GM12873 (cell line): ENCODE data around the gene SPIRE1.

Experiments
- TF ChIP-seq, protein P1 (sequence below): IDR thresholded peaks from 2 replicates; pipeline ENCODE4 v1.5.1; 2012; ENCODE audit warnings: low read depth, mild to moderate bottlenecking, moderate library complexity, low read length, control low read depth; ENCODE audit not compliant: insufficient read depth; ENCODE audit errors: missing control alignments

The SPIRE1 gene

DNA sequence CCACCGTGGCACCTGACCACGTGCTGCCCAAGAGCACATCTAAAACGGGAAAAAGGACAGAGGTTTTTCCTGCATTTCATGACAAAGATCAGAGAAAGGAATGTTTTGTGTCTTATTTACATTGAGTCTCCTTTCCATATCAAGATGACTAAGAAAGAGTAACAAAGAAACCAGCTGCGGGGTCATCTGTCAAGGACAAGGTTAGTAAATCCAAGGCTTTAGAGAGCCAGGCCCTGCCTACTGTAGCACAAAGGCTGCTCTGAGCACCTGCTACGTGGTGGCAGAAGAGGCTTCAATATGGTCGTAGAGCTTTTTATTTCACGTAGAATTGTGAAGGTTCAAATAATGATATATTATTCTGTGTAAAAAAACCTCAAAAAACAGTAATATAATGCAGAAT lies 199.1 kb downstream of the SPIRE1 start:
- TF ChIP-seq, protein P1, sequence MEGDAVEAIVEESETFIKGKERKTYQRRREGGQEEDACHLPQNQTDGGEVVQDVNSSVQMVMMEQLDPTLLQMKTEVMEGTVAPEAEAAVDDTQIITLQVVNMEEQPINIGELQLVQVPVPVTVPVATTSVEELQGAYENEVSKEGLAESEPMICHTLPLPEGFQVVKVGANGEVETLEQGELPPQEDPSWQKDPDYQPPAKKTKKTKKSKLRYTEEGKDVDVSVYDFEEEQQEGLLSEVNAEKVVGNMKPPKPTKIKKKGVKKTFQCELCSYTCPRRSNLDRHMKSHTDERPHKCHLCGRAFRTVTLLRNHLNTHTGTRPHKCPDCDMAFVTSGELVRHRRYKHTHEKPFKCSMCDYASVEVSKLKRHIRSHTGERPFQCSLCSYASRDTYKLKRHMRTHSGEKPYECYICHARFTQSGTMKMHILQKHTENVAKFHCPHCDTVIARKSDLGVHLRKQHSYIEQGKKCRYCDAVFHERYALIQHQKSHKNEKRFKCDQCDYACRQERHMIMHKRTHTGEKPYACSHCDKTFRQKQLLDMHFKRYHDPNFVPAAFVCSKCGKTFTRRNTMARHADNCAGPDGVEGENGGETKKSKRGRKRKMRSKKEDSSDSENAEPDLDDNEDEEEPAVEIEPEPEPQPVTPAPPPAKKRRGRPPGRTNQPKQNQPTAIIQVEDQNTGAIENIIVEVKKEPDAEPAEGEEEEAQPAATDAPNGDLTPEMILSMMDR = no peak

DNA sequence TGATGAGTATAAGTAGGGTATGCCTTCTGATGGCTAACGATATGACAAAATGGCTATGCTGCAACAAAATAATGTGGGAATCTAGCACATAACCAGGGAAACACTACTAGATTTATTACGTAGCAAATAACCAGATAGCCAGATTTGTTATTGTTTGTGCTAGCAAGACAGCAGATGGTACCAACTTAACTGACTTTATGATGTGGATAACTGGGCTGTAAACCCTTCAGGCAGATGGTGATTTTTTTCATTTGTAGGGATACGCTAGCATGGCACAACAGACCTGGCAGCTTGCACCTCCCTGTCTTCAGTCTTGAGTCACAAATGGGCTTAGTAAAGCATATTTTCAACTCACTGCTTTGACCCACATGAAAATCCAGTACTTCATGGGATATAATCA lies 201.5 kb downstream of the SPIRE1 start:
- TF ChIP-seq, protein P1 = no peak

DNA sequence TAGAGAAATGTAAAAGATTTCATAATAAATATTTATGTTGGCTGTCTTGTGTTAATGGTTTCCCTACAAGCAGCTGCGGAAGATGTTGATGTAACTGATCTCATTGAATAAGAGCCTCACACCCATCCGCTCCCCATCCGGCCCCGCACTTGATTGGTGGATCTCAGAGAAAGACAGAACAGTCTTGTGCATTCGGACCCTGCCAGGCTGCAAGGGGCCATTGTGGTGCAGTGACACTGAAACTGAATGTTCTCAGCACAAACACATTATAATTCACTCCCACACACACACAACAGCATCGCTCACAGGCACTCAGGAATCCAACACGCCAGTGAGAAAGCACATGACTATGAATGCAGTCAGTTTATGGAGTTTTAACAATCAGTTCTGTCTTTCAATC lies 202.4 kb downstream of the SPIRE1 start:
- TF ChIP-seq, protein P1 = no peak

DNA sequence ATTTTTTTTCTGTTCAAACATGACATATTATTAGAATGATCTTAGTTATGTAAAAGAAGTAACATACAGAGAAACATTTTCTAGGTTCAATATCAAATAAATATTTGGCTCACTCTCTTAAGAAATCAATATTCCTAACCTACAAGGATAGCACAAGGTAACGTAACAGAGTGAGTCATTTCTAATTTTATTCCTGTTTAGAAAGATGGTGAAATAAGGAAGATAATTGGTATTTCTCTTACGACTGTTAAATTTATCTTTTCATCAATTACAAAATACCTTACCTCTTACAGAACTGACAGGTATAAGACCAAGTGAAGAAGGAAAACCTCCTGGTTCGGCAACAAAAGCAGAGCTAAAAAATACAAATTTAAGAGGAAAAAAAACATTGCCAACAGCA lies 205.1 kb downstream of the SPIRE1 start:
- TF ChIP-seq, protein P1 = no peak

DNA sequence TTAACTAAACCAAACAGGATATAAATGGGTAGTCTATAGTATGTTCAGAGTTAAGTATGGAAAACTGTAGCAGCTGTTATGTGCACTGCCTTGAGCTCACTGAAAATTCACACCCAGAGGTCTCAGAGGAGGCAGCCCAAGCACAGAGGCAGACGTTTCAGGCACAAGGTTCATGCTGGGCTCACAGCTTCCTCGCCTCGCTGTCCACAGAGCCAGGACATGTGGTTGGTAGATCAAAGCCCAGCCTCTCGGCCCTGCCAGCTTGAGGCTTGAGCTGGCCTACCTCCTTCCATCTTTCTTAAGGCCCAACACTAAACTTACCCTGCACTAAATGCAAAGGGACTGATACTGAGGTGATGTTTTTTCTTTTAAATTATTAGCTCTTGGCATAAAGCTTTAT lies 206.5 kb downstream of the SPIRE1 start:
- TF ChIP-seq, protein P1 = no peak

DNA sequence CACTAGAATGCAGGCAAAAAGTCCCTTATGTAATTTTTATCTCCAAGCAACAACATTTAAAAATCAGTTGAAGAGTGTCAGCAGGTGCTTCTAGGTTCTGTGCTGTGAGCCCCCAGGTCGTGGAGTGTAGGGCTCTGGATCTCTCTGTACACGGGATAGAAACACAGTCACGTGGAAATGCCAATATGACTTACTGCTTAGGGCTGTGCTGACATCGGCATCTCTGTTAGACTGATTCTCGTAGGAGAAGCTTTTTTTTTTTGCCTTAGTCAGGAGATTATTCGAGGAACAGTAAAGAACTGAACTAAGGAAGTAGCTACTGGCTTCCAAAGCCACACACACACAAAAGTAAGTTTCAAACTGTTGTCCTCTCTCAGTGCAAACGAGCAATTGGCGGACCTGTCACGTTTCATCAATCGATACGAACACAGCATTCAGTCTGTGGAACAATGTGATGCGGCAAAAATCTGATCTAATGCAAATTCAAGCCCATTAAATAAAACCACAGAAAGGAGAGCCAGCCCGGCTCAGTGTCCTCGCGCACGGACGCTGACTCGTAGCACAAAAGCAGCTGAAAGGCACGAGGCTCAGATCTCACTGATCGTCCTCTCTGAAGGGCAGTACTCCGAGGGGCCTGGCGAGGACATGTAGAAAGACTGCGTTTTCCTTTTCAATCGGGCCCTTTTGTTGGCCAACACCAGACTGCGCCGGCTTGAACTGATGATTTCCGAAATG lies 208.7 kb downstream of the SPIRE1 start:
- TF ChIP-seq, protein P1 = no peak

DNA sequence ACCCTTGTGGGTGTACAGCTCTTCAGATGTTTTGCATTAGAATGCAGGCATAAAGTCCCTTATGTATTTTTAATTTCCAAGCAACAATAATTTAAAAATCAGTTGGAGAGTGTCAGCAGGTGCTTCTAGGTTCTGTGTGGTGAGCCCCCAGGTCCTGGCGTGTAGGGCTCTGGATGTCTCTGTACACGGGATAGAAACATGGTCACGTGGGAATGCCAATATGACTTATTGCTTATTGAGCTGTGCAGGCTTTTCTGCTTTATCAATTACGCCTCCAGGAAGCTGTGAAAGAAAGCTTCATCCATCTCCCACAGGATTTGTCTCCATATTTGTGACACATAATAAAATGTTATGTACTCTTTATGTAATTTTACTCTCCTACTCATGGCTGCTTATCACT lies 212.4 kb downstream of the SPIRE1 start:
- TF ChIP-seq, protein P1 = no peak

DNA sequence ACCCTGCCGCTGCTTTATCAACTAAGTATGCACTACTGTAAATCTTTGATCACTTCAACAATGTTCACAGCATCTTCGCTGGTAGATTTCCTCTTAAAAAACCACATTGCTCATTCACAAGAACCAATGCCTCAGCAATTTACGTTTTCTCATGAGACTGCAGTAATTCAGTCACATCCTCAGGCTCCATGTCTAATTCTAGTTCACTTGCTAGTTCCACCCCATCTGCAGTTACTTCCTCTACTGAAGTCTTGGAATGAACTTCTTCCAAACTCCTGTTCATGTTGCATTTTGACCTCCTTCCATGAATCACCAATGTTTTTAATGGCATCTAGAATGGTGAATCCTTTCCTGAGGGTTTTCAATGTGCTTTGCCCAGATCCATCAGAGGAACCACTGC lies 214.4 kb downstream of the SPIRE1 start:
- TF ChIP-seq, protein P1 = no peak
